ENCODE measurements around the gene PRRT1B.

DNA sequence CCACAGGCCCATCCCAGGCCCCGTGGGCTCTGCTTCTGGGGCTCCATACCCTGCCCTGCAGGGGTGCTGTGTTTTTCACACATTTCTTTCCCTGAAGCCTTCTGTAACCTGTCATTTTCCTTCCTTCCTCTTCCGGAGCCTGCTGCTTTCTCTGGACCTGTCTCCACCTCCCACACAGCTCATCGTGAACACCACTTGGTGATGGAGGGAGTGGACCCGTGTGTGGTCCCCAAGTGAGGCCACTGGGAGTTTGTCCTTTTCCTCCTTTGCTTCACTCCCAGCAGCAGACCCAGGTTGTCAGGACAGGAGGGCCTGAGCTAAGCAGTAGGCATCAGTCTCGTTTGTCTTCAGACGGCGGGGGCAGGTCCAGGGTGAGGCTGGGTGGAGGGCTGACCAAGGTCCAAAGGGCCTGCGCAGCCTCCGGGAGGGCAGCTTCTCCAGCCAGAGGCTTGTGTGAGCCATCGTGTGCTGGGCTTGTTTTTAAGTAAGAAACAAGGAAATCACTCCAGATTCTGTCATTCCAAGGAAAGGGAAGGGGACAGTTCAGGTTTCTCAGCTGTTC is 48.4 kb upstream of the PRRT1B start:
- TF ChIP-seq, protein P1, sequence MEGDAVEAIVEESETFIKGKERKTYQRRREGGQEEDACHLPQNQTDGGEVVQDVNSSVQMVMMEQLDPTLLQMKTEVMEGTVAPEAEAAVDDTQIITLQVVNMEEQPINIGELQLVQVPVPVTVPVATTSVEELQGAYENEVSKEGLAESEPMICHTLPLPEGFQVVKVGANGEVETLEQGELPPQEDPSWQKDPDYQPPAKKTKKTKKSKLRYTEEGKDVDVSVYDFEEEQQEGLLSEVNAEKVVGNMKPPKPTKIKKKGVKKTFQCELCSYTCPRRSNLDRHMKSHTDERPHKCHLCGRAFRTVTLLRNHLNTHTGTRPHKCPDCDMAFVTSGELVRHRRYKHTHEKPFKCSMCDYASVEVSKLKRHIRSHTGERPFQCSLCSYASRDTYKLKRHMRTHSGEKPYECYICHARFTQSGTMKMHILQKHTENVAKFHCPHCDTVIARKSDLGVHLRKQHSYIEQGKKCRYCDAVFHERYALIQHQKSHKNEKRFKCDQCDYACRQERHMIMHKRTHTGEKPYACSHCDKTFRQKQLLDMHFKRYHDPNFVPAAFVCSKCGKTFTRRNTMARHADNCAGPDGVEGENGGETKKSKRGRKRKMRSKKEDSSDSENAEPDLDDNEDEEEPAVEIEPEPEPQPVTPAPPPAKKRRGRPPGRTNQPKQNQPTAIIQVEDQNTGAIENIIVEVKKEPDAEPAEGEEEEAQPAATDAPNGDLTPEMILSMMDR (conservative IDR thresholded peaks at IDR 0.05; ENCODE audit: low read length), result no peak
- no peak for TF ChIP-seq EZH2phosphoT487 (IDR thresholded peaks at IDR 0.05; ENCODE audit: borderline replicate concordance)

Measured in Loucy (cell line).